Measurements from ENCODE around the gene OR2C1.

Gene OR2C1

GRCh38 chr16:3375680-3376079, 20.0 kb downstream of the OR2C1 start:
- DNase-seq = no peak
- no peak for TF ChIP-seq CTCF (IDR thresholded peaks at IDR 0.05; ENCODE audit: low read depth, low read length, missing control alignments)
- Histone ChIP-seq H3K27me3 (replicated peaks) (no peaks in the 10 kb centered on the region), H3K36me3 (replicated peaks) (no peaks in the 10 kb centered on the region), H3K27ac (no peak overlapping the region), H3K4me3 (ENCODE audit: low read depth, low read length) (no peak overlapping the region)
- in situ Hi-C loops (cut with HindIII; ENCODE audit: low pct_ligation_motif_present, low sequenced_read_pairs) = no loop called here

GRCh38 chr16:3377917-3378316, 22.2 kb downstream of the OR2C1 start:
- in situ Hi-C loops (cut with HindIII; ENCODE audit: low pct_ligation_motif_present, low sequenced_read_pairs) = no loop called here
- H3K27ac ChIP-seq = no peak overlapping the region
- TF ChIP-seq CTCF (IDR thresholded peaks at IDR 0.05; ENCODE audit: low read depth, low read length, missing control alignments) = no peak
- no peaks in the 10 kb centered on the region for H3K27me3 ChIP-seq (replicated peaks)
- peaks cover 10% of the 10 kb centered on the region for H3K36me3 ChIP-seq (replicated peaks)
- DNase-seq = no peak
- H3K4me3 ChIP-seq (ENCODE audit: low read depth, low read length) = no peak overlapping the region

DNA sequence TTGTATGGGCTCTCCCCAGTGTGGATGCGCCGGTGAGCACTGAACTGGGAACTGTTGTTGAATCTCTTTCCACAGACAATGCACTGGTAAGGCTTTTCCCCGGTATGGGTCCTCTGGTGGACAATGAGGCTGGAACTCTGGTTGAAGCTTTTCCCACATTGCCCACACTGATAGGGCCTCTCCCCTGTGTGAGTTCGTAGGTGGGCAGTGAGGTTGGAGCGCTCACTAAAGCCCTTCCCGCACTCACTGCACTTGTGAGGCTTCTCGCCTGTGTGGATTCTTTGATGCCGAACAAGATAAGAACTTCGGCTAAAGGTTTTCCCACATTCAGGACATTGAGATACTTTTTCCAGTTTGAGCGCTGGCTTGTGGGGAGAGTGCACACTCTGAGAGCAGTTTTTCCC, 27.4 kb downstream of the OR2C1 start:
- H3K36me3 ChIP-seq (replicated peaks) = peaks cover 41% of the 10 kb centered on the region

GRCh38 chr16:3388325-3388724, 32.6 kb downstream of the OR2C1 start:
- H3K27me3 ChIP-seq (replicated peaks) = no peaks in the 10 kb centered on the region
- no peak for TF ChIP-seq CTCF (IDR thresholded peaks at IDR 0.05; ENCODE audit: low read depth, low read length, missing control alignments)
- no peak for DNase-seq
- H3K4me3 ChIP-seq (ENCODE audit: low read depth, low read length) = no peak overlapping the region
- H3K27ac ChIP-seq = no peak overlapping the region
- H3K36me3 ChIP-seq (replicated peaks) = peaks cover 54% of the 10 kb centered on the region
- in situ Hi-C loops (cut with HindIII; ENCODE audit: low pct_ligation_motif_present, low sequenced_read_pairs) = no loop called here

More for the DNA sequence above, 27.4 kb downstream of the OR2C1 start:
- Histone ChIP-seq H3K27ac (no peak overlapping the region), H3K4me3 (ENCODE audit: low read depth, low read length) (no peak overlapping the region), H3K27me3 (replicated peaks) (no peaks in the 10 kb centered on the region)
- TF ChIP-seq CTCF (IDR thresholded peaks at IDR 0.05; ENCODE audit: low read depth, low read length, missing control alignments) = no peak
- in situ Hi-C loops (cut with HindIII; ENCODE audit: low pct_ligation_motif_present, low sequenced_read_pairs) = no loop called here
- DNase-seq = no peak

- Histone ChIP-seq H3K27ac (no peak overlapping the region), H3K36me3 (replicated peaks) (peaks cover 54% of the 10 kb centered on the region), H3K27me3 (replicated peaks) (no peaks in the 10 kb centered on the region), H3K4me3 (ENCODE audit: low read depth, low read length) (no peak overlapping the region)
- no peak for DNase-seq
- no peak for TF ChIP-seq CTCF (IDR thresholded peaks at IDR 0.05; ENCODE audit: low read depth, low read length, missing control alignments)
- in situ Hi-C loops (cut with HindIII; ENCODE audit: low pct_ligation_motif_present, low sequenced_read_pairs) = no loop called here
These were observed 34.1 kb downstream of the OR2C1 start for GRCh38 chr16:3389663-3390338.

DNA sequence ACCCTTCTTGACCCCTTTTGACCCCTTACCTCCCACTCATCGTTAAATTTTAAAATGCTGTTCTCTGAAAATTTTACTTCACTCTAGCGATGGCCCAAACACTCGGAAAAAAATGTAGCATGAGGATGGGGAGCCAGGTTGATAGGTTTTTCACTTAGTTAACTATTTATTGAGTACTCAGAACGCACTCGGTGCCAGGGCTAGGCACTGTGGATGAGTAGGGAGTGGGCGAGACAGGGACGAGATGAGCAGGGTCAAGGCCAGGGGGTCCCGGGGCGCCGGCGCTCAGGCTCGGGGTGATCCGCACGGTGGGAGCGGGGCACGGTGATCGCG, 44.7 kb downstream of the OR2C1 start:
- Histone ChIP-seq H3K27me3 (replicated peaks) (no peaks in the 10 kb centered on the region), H3K4me3 (ENCODE audit: low read depth, low read length) (peak overlapping the region; percentile 93), H3K27ac (peak overlapping the region; percentile 60), H3K36me3 (replicated peaks) (peaks cover 25% of the 10 kb centered on the region)
- TF ChIP-seq CTCF (IDR thresholded peaks at IDR 0.05; ENCODE audit: low read depth, low read length, missing control alignments) = no peak
- in situ Hi-C loops (cut with HindIII; ENCODE audit: low pct_ligation_motif_present, low sequenced_read_pairs) = no loop called here
- no peak for DNase-seq

Data from brain microvascular endothelial cell (primary cell).